SK-N-SH treated with all-trans-retinoic acid at 6 μM for 48 hours (cell line): ENCODE data around the gene C9orf85.

Source experiments
- ESRRG ChIP-seq: fragments of 250-450 bp; sonication (Bioruptor Pico); IDR thresholded peaks from 2 replicates; pipeline ENCODE4 v1.6.1; 2021; ENCODE audit warnings: mild to moderate bottlenecking
- OSR1 ChIP-seq: fragments of 250-450 bp; sonication (Bioruptor Pico); IDR thresholded peaks from 2 replicates; pipeline ENCODE4 v1.8.0; 2022; ENCODE audit warnings: moderate library complexity, mild to moderate bottlenecking, inconsistent platforms
- TCF4 ChIP-seq: fragments of 250-450 bp; sonication (Bioruptor Pico); IDR thresholded peaks from 2 replicates; pipeline ENCODE4 v1.8.0; 2021; ENCODE audit warnings: mild to moderate bottlenecking, moderate library complexity, borderline replicate concordance
- TOX ChIP-seq: fragments of 250-450 bp; sonication (Bioruptor Pico); IDR thresholded peaks from 2 replicates; pipeline ENCODE4 v1.8.0; 2021; ENCODE audit warnings: mild to moderate bottlenecking, moderate library complexity, borderline replicate concordance
- ZC3H10 ChIP-seq: fragments of 250-450 bp; sonication (Bioruptor Pico); IDR thresholded peaks from 2 replicates; pipeline ENCODE4 v1.5.1; 2021; ENCODE audit warnings: mild to moderate bottlenecking, moderate library complexity
- TF ChIP-seq, protein P1 (sequence below): fragments of 250-450 bp; sonication (Bioruptor Pico); IDR thresholded peaks from 2 replicates; pipeline ENCODE4 v1.5.1; 2020; ENCODE audit warnings: low read depth, mild to moderate bottlenecking, moderate library complexity
- TF ChIP-seq, protein P2 (sequence below): fragments of 250-450 bp; sonication (Bioruptor Pico); IDR thresholded peaks from 2 replicates; pipeline ENCODE4 v1.8.0; 2020; ENCODE audit warnings: mild to moderate bottlenecking, moderate library complexity, borderline replicate concordance

DNA sequence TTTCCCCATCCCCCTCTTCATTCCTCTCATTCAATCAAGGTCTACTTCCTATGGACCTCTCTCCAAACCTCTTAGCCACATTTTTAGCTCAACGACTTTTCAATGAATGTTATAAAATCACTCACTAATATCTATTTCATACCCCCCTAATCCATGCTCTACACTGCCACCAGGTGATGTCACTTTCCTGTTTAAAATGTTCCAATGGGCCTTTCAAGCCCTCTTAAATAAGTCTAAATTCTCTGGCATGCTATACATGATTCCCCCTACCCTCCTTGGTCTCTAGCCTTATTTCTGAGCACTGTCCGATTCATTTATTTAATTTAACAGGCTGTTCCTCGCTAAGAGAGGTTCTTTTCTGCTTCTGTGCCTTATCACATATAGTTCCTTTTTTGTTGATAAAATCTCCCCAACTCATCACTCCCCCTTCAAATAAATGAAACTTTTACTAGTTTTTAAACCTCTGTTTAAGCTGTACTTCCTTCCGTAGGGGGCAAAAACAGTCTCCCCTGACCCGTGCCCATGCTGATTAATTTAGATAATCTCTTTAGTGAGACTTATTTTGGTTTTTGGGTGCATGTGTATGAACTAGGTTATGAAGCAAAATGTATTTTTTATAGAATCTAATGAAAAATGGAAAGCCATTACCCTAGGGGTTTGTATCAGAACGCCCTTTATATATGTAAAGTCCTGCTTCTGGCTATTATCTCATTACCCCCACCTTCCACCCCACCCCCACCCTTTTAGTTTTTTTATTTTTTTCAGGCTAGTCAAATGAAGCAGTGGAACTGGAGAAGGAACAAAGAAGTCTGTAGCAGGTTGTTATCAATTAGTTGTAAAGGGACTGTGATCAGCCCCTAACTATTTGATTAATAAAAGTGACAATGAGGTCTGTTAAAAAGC lies 9.5 kb upstream of the C9orf85 start:
- TF ChIP-seq TCF4: no peak
- TF ChIP-seq ESRRG (CRISPR knock-in tag): no peak
- TF ChIP-seq OSR1 (CRISPR knock-in tag): no peak
- TF ChIP-seq ZC3H10 (CRISPR knock-in tag): no peak
- TF ChIP-seq TOX (CRISPR knock-in tag): no peak
- TF ChIP-seq, protein P1, sequence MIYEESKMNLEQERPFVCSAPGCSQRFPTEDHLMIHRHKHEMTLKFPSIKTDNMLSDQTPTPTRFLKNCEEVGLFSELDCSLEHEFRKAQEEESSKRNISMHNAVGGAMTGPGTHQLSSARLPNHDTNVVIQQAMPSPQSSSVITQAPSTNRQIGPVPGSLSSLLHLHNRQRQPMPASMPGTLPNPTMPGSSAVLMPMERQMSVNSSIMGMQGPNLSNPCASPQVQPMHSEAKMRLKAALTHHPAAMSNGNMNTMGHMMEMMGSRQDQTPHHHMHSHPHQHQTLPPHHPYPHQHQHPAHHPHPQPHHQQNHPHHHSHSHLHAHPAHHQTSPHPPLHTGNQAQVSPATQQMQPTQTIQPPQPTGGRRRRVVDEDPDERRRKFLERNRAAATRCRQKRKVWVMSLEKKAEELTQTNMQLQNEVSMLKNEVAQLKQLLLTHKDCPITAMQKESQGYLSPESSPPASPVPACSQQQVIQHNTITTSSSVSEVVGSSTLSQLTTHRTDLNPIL: no peak
- TF ChIP-seq, protein P2, sequence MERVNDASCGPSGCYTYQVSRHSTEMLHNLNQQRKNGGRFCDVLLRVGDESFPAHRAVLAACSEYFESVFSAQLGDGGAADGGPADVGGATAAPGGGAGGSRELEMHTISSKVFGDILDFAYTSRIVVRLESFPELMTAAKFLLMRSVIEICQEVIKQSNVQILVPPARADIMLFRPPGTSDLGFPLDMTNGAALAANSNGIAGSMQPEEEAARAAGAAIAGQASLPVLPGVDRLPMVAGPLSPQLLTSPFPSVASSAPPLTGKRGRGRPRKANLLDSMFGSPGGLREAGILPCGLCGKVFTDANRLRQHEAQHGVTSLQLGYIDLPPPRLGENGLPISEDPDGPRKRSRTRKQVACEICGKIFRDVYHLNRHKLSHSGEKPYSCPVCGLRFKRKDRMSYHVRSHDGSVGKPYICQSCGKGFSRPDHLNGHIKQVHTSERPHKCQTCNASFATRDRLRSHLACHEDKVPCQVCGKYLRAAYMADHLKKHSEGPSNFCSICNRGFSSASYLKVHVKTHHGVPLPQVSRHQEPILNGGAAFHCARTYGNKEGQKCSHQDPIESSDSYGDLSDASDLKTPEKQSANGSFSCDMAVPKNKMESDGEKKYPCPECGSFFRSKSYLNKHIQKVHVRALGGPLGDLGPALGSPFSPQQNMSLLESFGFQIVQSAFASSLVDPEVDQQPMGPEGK (CRISPR knock-in tag): no peak
